K562 (cell line): ENCODE results near the gene TDRD10. TPM values are rescaled to one million over a fixed set of nuclear protein-coding genes. Genes with fewer than 3 reads are reported as not detected.

Experiments
- ATAC-seq: fragments of 200-7000 bp; cut with Tn5 transposase; 3 replicates; pipeline ENCODE4 v1.9.1; 2020; ENCODE audit warnings: moderate library complexity
- BruUV-seq: library from RNA; stranded (reverse); fragments of 400-500 nt; replicated peaks from 2 replicates; lab custom pipeline; 2021; lab: Mats Ljungman, UMichigan
- CTCF ChIA-PET: fragments of 300-600 bp; formaldehyde crosslinking; extraction: SDS; loops from one replicate; lab custom pipeline; 2021; ENCODE audit warnings: low intra/inter-chr PET ratio; lab: Yijun Ruan, JAX
- POLR2A ChIA-PET: fragments of 300-600, 350-650 bp; sonication (Branson Sonifier 250); formaldehyde crosslinking; extraction: SDS; loops from one replicate; lab custom pipeline; 2021; ENCODE audit warnings: antibody characterized with exemption, inconsistent platforms; lab: Yijun Ruan, JAX
- DNase-seq, 4 experiments: peaks; one replicate each; pipeline versions ENCODE4 v3.0.0 to v3.0.0-alpha.2; 2011 to 2018; ENCODE audit warnings: low spot score in 3 of 4, mixed read lengths in 3 of 4; ENCODE audit errors: extremely low read depth in 1 of 4
- FAIRE-seq: peaks from 2 replicates; lab custom pipeline; 2011; peaks lifted over from hg19 to GRCh38; lab: Jason Lieb, UNC
- H2AFZ ChIP-seq: 2 replicates; pipeline ENCODE4 v1.6.0; 2011; ENCODE audit warnings: low read depth, low read length, control low read depth, inconsistent platforms
- H3K27ac ChIP-seq: fragments of 200-600 bp; 3 replicates; pipeline ENCODE4 v1.8.0; 2011; ENCODE audit warnings: low read depth, mild to moderate bottlenecking, control low read depth, inconsistent platforms, low read length, moderate library complexity, mixed read lengths; ENCODE audit errors: extremely low read depth
- H3K27me3 ChIP-seq, 2 experiments: fragments of 300-600 bp in 1 of 2; 2 replicates in 1 of 2; 3 replicates in 1 of 2; pipeline versions ENCODE4 v1.6.0 to v1.8.0; 2011; ENCODE audit warnings: inconsistent platforms in 2 of 2, low read length in 2 of 2, mild to moderate bottlenecking in 1 of 2, mixed read lengths in 1 of 2, moderate library complexity in 1 of 2; ENCODE audit not compliant: control insufficient read depth in 2 of 2, insufficient read depth in 2 of 2
- H3K36me3 ChIP-seq: fragments of 300-600 bp; 3 replicates; pipeline ENCODE4 v1.8.0; 2011; ENCODE audit warnings: mild to moderate bottlenecking, low read length, inconsistent platforms; ENCODE audit not compliant: control insufficient read depth, insufficient read depth
- H3K4me1 ChIP-seq, 2 experiments: fragments of 200-600 bp in 1 of 2; replicated peaks in 1 of 2; 2 replicates in 1 of 2; 3 replicates in 1 of 2; pipeline versions ENCODE4 v1.5.1 to v1.8.0; 2011; ENCODE audit warnings: inconsistent platforms in 2 of 2, low read length in 2 of 2, mild to moderate bottlenecking in 1 of 2, mixed read lengths in 1 of 2, moderate library complexity in 1 of 2; ENCODE audit not compliant: control insufficient read depth in 2 of 2, insufficient read depth in 2 of 2
- H3K4me2 ChIP-seq: 2 replicates; pipeline ENCODE4 v1.6.1; 2011; ENCODE audit warnings: low read length, control low read depth, inconsistent platforms, mixed read lengths; ENCODE audit not compliant: insufficient read depth
- H3K4me3 ChIP-seq: fragments of 200-600 bp; sonication (generic), shearing (Covaris generic); 2 replicates; pipeline ENCODE4 v1.5.1; 2016; ENCODE audit warnings: control low read depth, inconsistent platforms
- H3K79me2 ChIP-seq: fragments of 200-600 bp; 3 replicates; pipeline ENCODE4 v1.8.0; 2011; ENCODE audit warnings: low read length, inconsistent platforms; ENCODE audit not compliant: control insufficient read depth, insufficient read depth
- H3K9ac ChIP-seq, 2 experiments: 2 replicates each; pipeline versions ENCODE4 v1.6.0 to v1.6.1; 2011; ENCODE audit warnings: low read depth in 2 of 2, low read length in 2 of 2, control low read depth in 1 of 2, inconsistent platforms in 1 of 2, mild to moderate bottlenecking in 1 of 2, mixed read lengths in 1 of 2; ENCODE audit not compliant: insufficient read depth in 1 of 2
- H3K9me1 ChIP-seq: one replicate; pipeline ENCODE4 v1.6.0; 2011; ENCODE audit warnings: inconsistent platforms, mild to moderate bottlenecking, low read length, moderate library complexity; ENCODE audit not compliant: control insufficient read depth, insufficient read depth
- H3K9me3 ChIP-seq: replicated peaks from 2 replicates; pipeline ENCODE4 v1.5.1; 2011; ENCODE audit warnings: low read depth, low read length, inconsistent platforms; ENCODE audit not compliant: control insufficient read depth, insufficient read depth
- H4K20me1 ChIP-seq: replicated peaks from 2 replicates; pipeline ENCODE4 v1.6.1; 2011; ENCODE audit warnings: low read length, inconsistent platforms, mixed read lengths; ENCODE audit not compliant: control insufficient read depth, insufficient read depth
- HMG20B ChIP-seq: fragments of 250-450 bp; sonication (Bioruptor Pico); IDR thresholded peaks from 2 replicates; pipeline ENCODE4 v1.5.0; 2021; ENCODE audit warnings: mild to moderate bottlenecking
- KLF10 ChIP-seq: fragments of 250-450 bp; sonication (Bioruptor Pico); IDR thresholded peaks from 2 replicates; pipeline ENCODE4 v1.6.1; 2021; ENCODE audit warnings: matching md5 sums
- NFIC ChIP-seq: fragments of 450-650 bp; IDR thresholded peaks from 2 replicates; pipeline ENCODE4 v1.6.1; 2017; ENCODE audit warnings: mild to moderate bottlenecking, inconsistent platforms
- NFRKB ChIP-seq: fragments of 450-650 bp; IDR thresholded peaks from 2 replicates; pipeline ENCODE4 v1.6.1; 2016; ENCODE audit warnings: low read depth
- SIN3A ChIP-seq, 2 experiments: fragments of 150-350 bp in 1 of 2; IDR thresholded peaks; 2 replicates each; pipeline ENCODE4 v1.6.1; 2011 to 2016; ENCODE audit warnings: borderline replicate concordance in 2 of 2, low read depth in 2 of 2, low read length in 2 of 2, mild to moderate bottlenecking in 2 of 2, moderate library complexity in 2 of 2; ENCODE audit not compliant: control insufficient read depth in 1 of 2
- SIN3B ChIP-seq: fragments of 450-650 bp; IDR thresholded peaks from 2 replicates; pipeline ENCODE4 v1.6.1; 2017; ENCODE audit warnings: low read depth, mild to moderate bottlenecking, moderate library complexity
- ZNF134 ChIP-seq: fragments of 250-450 bp; sonication (Bioruptor Pico); conservative IDR thresholded peaks from 2 replicates; pipeline ENCODE4 v1.4.0; 2020
- WGBS: fragments of 100-300 bp; shearing (Covaris generic); methylation state at CpG from one replicate; pipeline ENCODE4 v1.1.6; 2016; ENCODE audit warnings: low coverage, mixed read lengths; ENCODE audit not compliant: insufficient coverage; ENCODE audit errors: missing lambda C conversion rate; 5-methylcytosine and 5-hydroxymethylcytosine counted together
- in situ Hi-C: fragments of 300-500 bp; cut with MboI; formaldehyde crosslinking; loops from 4 replicates; pipeline ENCODE4 v1.15.0; 2018; ENCODE audit warnings: inconsistent platforms, mixed read lengths
- intact Hi-C: fragments of 100-400 bp; cut with micrococcal nuclease; formaldehyde crosslinking; loops from 2 replicates; pipeline ENCODE4 v1.14.2; 2022
- polyA plus RNA-seq, 8 experiments: library from polyadenylated mRNA; depleted of rRNA in 4 of 8; stranded (reverse) in 5 of 8; unstranded in 3 of 8; fragments of >200 nt; fragmentation: Nextera tagmentation in 2 of 8; fragmentation: Illumina TruSeq in 1 of 8; extraction: Ambion mirVana in 2 of 8; extraction: Trizol in 1 of 8; gene quantifications; 2 replicates each; pipeline versions ENCODE4 v1.2.1 to v1.2.3, GENCODE V29; 2011 to 2014; ENCODE audit warnings: inconsistent platforms in 1 of 8, missing spikeins in 1 of 8
- total RNA-seq, 7 experiments: library from RNA; depleted of rRNA in 6 of 7; stranded (reverse); fragments of >200 nt in 6 of 7; fragmentation: Illumina TruSeq in 2 of 7; extraction: Trizol in 2 of 7; gene quantifications; 2 replicates each; pipeline versions ENCODE4 v1.2.1 to v1.2.3, GENCODE V29; 2011 to 2021; ENCODE audit warnings: low replicate concordance in 1 of 7

TDRD10 gene
- total and polyA plus RNA-seq, 9 of the 15 experiments (the other 6 are each of a cell fraction or from before 2014, with no cell fraction given): not detected

DNA sequence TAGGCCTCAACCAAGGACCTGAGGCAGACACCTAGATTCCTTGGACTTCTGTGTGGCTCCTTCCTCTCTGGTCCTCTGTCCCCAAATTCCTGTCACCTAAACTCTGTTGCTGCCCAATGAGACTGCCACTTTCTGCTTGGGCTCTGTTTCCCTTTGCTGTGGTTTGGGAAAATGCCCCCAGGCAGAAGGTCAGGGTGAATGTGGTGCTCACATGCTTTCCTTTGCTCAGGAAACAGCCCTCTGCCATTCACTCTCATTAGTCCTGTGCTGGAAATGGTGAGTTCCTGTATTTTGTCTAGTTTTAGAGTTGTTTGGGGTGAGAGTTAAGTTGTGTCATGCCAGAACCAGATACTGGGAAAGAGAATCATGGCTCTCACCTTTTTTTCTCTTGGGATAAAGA lies 22.9 kb downstream of the TDRD10 start:
- intact Hi-C loops (no loop called here), in situ Hi-C loops (loop anchor here (5.0 kb wide), 1 partner anchor 38 kb away; no protein-coding TSS in a partner anchor)
- H3K4me1 ChIP-seq: peaks cover 0 to 4% of the 10 kb centered on the region in 2 experiments; a peak in 1 of 5 replicates
- H3K9ac ChIP-seq: no peak overlapping the region; a peak in 1 of 4 replicates
- no peaks in the 10 kb centered on the region for H3K79me2 ChIP-seq
- no peak overlapping the region for H2AFZ ChIP-seq
- H3K9me3 ChIP-seq: no peaks in the 10 kb centered on the region
- POLR2A ChIA-PET: interaction anchor here (0.6 kb wide), 1 partner anchor 649 kb away, joined by 3 read pairs; no protein-coding TSS in a partner anchor
- no peak overlapping the region for H3K4me2 ChIP-seq
- no peaks in the 10 kb centered on the region for H3K9me1 ChIP-seq
- H3K4me3 ChIP-seq: no peak overlapping the region
- no TSS peak for BruUV-seq
- ATAC-seq (no peak), FAIRE-seq (no peak), DNase-seq (no peak)
- TF ChIP-seq ZNF134 (CRISPR knock-in tag) (no peak), HMG20B (no peak), SIN3B (no peak), SIN3A (IDR thresholded peaks at IDR 0.05; ENCODE audit: borderline replicate concordance in 2 of 2, control insufficient read depth in 1 of 2, low read depth in 2 of 2, low read length in 2 of 2) (no peak), KLF10 (CRISPR knock-in tag) (no peak)
- H3K27me3 ChIP-seq: peaks cover 0 to 23% of the 10 kb centered on the region in 2 experiments; a peak in 3 of 5 replicates
- CTCF ChIA-PET: no interaction called here
- no peak overlapping the region for H3K27ac ChIP-seq
- H4K20me1 ChIP-seq: no peaks in the 10 kb centered on the region
- no peaks in the 10 kb centered on the region for H3K36me3 ChIP-seq

DNA sequence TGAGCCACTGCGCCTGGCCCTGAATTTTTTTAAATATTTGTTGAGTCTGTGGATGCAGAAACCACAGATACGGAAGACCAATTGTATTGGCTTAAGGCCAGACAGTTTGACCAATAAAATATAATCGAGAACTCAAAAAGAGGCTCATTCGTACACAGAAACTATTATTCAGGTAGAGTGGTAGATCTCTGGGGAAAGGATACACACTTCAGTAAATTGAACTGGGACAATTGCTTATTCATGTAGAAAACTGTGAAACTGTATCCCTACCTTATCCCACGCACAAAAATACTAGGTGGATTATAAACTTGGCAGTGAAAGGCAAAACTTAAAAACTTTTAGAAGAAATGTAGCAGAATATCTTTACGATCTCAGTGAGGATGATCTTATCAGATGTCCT lies 25.2 kb downstream of the TDRD10 start:
- H3K4me1 ChIP-seq: no peaks in the 10 kb centered on the region; a peak in 1 of 5 replicates
- no peak overlapping the region for H2AFZ ChIP-seq
- no peak overlapping the region for H3K27ac ChIP-seq
- in situ Hi-C loops (no loop called here), intact Hi-C loops (no loop called here)
- BruUV-seq: no TSS peak
- no peak for FAIRE-seq
- H3K4me2 ChIP-seq: no peak overlapping the region
- no peak for ATAC-seq
- WGBS: 5% methylated on average over 6 of the region's 6 CpGs
- no peaks in the 10 kb centered on the region for H4K20me1 ChIP-seq
- H3K9ac ChIP-seq: no peak overlapping the region
- ChIA-PET POLR2A (interaction anchor here (0.7 kb wide), 1 partner anchor 215 kb away, joined by 3 read pairs; no protein-coding TSS in a partner anchor), CTCF (no interaction called here)
- peaks cover 0 to 14% of the 10 kb centered on the region in 2 experiments; a peak in 2 of 5 replicates for H3K27me3 ChIP-seq
- no peak for DNase-seq
- no peaks in the 10 kb centered on the region for H3K36me3 ChIP-seq
- 0 out of 2 replicates have a peak, but pooled peaks have one; percentile 15 for TF ChIP-seq NFIC
- TF ChIP-seq NFRKB: no peak
- H3K9me1 ChIP-seq: no peaks in the 10 kb centered on the region
- H3K9me3 ChIP-seq: no peaks in the 10 kb centered on the region
- H3K4me3 ChIP-seq: no peak overlapping the region
- no peaks in the 10 kb centered on the region for H3K79me2 ChIP-seq
